ENCODE data around the gene C5orf15.

The C5orf15 gene

DNA sequence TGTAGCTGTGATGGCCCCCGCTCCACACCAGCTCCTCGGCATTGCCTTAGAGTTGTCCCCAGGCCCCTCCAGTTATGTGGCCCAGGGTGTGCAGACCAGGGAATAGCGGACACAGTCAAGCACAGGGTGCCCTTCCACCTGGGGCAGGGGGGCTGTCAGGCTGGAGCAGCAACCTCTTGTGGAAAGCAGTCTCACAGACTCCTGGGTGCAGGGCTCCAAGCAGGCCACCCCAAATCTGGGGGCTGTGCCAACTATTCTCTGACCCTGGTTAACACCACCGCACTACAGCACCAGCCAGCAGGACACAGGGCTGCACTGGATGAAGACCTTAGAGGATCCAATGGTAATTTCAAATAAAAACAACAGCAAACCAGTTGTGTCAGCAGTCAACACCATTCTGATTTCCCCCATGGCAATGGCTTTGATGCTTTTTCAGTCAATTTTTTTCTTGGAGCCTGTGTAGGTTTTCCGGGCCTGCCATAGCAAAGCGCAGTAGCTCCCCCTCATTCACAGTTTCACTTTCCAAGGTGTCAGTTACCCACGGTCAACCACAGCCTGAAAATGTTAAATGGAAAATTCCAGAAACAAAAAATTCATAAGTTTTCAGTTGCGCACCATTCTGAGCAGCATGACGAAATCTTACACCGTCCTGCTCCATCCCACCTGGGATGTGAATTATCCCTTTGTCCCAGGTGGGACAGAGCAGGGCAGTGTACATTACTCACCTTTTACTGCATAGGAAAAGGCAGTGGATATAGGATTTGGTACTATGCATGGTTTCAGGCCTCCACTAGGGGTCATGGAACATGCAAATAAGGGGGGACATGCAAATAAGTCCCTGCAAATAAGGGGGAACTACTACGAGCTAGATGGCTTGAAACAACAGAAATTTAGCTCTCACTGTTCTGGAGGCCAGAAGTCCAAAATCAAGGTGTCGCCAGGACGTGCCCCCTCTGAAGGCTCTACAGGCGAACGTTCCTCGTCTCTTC is 49.0 kb downstream of the C5orf15 start:
- DNase-seq = no peak

GRCh38 chr5:133918731-133919130 is 49.7 kb downstream of the C5orf15 start:
- DNase-seq = no peak

GRCh38 chr5:133918316-133918715 is 50.1 kb downstream of the C5orf15 start:
- no peak for DNase-seq

DNA sequence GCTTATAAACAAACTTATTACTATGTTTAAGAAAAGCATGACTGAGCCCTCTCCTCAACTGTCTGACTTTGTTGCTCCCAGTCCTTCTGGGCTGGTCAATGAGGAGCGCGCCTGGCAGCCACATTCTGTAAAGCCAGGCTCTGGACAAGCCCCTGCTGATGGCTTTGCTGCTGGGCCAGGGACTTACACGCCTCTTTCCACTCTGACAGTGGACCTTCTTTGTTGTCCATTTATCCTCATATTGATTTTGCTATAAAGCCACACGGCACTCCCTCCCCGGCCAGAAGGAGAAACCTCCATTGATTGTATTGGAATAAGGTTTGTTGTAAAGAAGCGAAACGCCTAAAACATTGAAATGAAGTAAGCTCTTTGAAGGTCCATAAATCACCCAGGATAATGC is 50.6 kb downstream of the C5orf15 start:
- DNase-seq = no peak

- DNase-seq = no peak
Observed at GRCh38 chr5:133916914-133917313, 51.5 kb downstream of the C5orf15 start.

DNA sequence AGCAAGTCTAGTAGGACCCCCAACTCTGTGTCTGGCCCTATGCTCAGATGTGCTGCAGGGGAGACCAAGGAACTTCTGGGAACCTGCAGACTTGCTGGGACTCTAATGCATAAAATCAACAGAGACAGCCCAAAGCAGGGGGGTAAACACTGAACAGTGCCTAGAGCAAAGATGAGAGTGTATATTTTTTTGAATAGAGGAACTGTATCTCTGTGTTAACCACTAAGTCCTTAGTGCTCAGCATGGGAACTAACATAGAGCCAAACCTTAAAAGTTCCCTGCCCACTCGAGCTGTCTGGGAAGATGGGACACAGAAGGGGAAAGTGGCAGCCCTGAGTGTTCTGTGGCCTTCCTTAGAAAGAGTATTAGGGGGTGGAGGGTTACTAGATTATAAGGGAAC is 51.9 kb downstream of the C5orf15 start:
- no peak for DNase-seq

- no peak for DNase-seq
Observed at GRCh38 chr5:133914434-133914833, 54.0 kb downstream of the C5orf15 start.

GRCh38 chr5:133913413-133914155 is 54.8 kb downstream of the C5orf15 start:
- DNase-seq = no peak

GRCh38 chr5:133912951-133913350 is 55.5 kb downstream of the C5orf15 start:
- DNase-seq = no peak

DNA sequence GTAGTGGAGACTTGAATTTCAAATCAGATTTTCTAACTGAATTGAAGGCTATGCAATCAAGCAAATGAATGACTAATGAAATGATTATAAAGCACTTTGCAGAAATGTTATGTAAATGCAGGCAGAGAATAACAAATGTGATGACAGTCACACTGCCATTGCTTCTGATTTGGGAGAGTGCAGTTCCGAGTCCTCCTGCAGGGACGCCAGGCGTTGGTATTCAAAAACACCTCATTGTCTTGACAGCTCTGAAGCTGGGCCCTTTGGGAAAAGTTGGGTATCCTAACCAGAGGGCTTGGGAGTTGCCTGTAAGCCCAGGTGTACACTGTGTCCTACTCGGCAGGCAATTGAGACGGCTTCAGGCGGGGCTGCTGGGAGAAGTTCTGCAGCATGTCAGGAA is 57.9 kb downstream of the C5orf15 start:
- no peak for DNase-seq

DNA sequence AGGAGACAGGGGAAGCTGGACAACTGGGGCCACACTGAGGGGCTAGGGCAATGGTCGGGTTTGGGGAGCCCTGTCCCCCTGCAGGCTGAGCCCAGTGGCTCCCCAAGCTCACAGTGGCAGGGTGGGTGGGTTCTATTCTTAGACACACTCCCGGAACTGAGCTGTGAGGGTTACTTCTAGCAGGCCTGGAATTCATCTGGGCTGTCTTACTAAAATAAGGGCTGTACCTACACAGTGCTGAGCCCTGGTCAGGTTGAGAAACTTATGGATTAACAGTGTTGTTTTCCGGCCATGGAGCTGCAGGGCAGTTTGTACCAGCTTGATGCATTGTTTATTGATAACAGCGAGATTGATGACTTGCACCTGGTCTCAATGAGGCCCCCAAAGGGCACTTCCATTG is 58.8 kb downstream of the C5orf15 start:
- no peak for DNase-seq

GRCh38 chr5:133907075-133907474 is 61.4 kb downstream of the C5orf15 start:
- DNase-seq = no peak

DNA sequence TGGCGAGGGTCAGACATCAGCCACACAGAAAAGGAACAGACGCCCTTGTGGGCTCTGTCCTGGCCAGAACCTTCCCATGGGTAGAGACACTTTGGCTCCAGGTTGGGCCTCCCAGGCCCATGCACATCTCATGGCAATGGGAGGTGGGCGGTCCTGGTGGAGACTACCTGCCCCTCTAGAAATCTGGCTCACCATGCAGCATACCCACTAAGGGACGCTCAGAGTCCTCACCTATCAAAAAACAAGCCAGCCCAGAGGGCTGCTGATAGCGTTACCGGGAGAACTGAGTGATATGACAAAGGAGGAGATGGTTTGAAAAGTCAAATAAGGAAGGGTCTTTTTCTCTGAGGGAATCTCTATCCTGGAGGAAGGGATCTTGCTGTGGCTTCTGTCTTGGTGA is 62.1 kb downstream of the C5orf15 start:
- no peak for DNase-seq
